ENCODE results near the gene TAS1R3.

DNA sequence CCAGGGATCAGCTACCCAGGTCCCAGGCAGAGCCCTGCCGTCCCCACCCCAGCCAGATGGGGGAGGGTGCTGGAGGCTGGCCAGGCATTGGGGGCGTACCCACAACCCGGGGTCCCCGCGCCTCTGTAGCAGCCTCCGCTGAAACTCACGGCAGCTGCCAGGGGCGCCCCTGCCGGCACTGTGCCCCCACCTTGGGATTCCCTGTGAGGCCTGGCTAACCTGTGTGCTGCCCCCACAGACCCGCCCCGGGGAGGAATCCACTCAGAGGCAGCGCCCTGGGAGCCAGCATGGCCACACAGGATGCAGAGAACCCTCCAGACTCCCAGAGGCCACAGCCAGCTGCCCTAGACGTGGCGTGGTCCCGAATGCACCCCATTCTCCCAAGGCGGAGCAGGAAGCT, 14.3 kb downstream of the TAS1R3 start:
- TF ChIP-seq EZH2 (IDR thresholded peaks at IDR 0.05; ENCODE audit: borderline replicate concordance, insufficient read depth, low read length, poor library complexity, severe bottlenecking) (no peak), EP300 (conservative IDR thresholded peaks at IDR 0.05; ENCODE audit: poor library complexity, severe bottlenecking) (no peak), TAF1 (IDR thresholded peaks at IDR 0.05; ENCODE audit: low read depth) (no peak)
- TF ChIP-seq, protein P1, sequence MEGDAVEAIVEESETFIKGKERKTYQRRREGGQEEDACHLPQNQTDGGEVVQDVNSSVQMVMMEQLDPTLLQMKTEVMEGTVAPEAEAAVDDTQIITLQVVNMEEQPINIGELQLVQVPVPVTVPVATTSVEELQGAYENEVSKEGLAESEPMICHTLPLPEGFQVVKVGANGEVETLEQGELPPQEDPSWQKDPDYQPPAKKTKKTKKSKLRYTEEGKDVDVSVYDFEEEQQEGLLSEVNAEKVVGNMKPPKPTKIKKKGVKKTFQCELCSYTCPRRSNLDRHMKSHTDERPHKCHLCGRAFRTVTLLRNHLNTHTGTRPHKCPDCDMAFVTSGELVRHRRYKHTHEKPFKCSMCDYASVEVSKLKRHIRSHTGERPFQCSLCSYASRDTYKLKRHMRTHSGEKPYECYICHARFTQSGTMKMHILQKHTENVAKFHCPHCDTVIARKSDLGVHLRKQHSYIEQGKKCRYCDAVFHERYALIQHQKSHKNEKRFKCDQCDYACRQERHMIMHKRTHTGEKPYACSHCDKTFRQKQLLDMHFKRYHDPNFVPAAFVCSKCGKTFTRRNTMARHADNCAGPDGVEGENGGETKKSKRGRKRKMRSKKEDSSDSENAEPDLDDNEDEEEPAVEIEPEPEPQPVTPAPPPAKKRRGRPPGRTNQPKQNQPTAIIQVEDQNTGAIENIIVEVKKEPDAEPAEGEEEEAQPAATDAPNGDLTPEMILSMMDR (IDR thresholded peaks at IDR 0.05; ENCODE audit: poor library complexity, severe bottlenecking), result no peak
- TF ChIP-seq, protein P2, sequence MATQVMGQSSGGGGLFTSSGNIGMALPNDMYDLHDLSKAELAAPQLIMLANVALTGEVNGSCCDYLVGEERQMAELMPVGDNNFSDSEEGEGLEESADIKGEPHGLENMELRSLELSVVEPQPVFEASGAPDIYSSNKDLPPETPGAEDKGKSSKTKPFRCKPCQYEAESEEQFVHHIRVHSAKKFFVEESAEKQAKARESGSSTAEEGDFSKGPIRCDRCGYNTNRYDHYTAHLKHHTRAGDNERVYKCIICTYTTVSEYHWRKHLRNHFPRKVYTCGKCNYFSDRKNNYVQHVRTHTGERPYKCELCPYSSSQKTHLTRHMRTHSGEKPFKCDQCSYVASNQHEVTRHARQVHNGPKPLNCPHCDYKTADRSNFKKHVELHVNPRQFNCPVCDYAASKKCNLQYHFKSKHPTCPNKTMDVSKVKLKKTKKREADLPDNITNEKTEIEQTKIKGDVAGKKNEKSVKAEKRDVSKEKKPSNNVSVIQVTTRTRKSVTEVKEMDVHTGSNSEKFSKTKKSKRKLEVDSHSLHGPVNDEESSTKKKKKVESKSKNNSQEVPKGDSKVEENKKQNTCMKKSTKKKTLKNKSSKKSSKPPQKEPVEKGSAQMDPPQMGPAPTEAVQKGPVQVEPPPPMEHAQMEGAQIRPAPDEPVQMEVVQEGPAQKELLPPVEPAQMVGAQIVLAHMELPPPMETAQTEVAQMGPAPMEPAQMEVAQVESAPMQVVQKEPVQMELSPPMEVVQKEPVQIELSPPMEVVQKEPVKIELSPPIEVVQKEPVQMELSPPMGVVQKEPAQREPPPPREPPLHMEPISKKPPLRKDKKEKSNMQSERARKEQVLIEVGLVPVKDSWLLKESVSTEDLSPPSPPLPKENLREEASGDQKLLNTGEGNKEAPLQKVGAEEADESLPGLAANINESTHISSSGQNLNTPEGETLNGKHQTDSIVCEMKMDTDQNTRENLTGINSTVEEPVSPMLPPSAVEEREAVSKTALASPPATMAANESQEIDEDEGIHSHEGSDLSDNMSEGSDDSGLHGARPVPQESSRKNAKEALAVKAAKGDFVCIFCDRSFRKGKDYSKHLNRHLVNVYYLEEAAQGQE (IDR thresholded peaks at IDR 0.05; ENCODE audit: borderline replicate concordance), result no peak

Measured in neural cell (in vitro differentiated cells).